Measurements from ENCODE around the gene OR8D1. TPM values are rescaled to one million over a fixed set of nuclear protein-coding genes. Genes with fewer than 3 reads are reported as not detected.
"Not testable (repeated sequence)": the region's sequence is repeated elsewhere in the genome, so short reads cannot be mapped to it uniquely, and the experiment has no call there.

OR8D1 gene
- total RNA-seq, 1 donor from 2014 or later = not detected

GRCh38 chr11:124294687-124295086, 19.1 kb downstream of the OR8D1 start:
- no peak for DNase-seq (ENCODE audit: extremely low read depth, low read depth, low spot score)

DNA sequence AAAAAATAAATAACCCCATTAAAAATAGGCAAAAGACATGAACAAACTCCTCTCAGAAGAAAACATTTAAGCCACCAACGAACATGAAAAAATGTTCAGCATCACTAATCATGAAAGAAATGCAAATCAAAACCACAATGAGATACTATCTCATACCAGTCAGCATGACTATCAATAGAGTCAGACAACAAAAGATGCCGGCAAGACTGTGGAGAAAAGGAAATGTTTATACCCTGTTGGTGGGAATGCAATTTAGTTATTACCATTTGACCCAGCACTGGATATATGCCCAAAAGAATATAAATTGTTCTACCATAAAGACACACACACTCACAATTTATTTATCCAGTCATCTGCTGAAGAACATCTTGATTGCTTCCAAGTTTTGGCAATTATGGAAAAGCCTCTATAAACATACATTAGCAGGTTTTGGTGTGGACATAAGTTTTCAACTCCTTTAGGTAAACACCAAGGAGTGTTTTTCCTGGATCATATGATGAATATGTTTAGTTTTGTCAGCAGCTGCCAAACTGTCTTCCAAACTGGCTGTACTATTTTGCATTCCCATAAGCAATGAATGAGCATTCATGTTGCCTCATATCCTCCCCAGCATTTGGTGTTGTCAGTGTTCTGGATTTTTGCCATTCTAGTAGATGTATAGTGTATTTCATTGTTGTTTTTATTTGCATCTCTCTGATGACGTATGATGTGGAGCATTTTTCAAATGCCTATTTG, 28.0 kb downstream of the OR8D1 start:
- peak; percentile 61 for DNase-seq (ENCODE audit: extremely low read depth, low read depth, low spot score)

GRCh38 chr11:124278261-124278660, 35.5 kb downstream of the OR8D1 start:
- DNase-seq (ENCODE audit: extremely low read depth, low read depth, low spot score) = no peak

DNA sequence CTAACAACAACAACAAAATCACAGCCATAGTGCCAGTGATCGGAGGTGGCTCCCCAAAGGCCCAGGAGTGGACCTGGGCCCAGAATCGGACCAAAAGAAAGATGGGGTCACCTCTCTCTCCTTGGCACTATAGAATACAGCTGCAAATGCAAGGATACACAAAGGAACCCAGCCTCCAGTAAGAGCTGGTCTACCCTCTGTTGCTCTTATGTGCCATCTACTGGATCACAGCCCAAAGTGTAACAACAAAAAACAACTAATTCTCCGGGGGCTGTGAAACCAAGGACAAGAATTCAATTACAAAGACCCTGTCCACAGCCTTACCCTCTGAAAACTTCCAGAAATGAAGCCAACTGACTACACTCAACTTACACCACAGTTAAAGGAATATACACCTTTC, 35.9 kb downstream of the OR8D1 start:
- no peak for DNase-seq (ENCODE audit: extremely low read depth, low read depth, low spot score)

DNA sequence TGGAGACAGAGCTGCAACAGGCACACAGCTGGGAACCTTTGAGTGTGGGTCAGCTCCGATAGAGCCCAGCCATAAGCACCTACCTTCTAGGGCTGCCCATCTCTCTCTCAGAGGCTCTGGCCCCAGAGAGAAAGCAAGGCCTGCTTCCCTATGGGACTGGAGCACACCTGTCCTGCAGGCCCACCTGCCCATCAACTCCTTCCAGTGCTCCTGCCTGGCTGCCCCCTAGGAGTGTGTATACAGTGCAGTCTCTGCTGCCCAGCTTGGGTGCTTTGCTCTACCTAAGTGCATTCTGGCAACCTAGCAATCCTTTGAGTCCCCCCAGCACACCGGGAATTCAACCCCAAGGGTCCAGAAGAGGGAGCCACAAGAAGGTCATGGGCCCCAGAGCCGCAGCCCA, 36.5 kb downstream of the OR8D1 start:
- DNase-seq (ENCODE audit: extremely low read depth, low read depth, low spot score) = no peak

GRCh38 chr11:124276081-124276480, 37.7 kb downstream of the OR8D1 start:
- peak; percentile 50 for DNase-seq (ENCODE audit: extremely low read depth, low read depth, low spot score)

GRCh38 chr11:124274000-124274399, 39.7 kb downstream of the OR8D1 start:
- DNase-seq (ENCODE audit: extremely low read depth, low read depth, low spot score) = no peak

DNA sequence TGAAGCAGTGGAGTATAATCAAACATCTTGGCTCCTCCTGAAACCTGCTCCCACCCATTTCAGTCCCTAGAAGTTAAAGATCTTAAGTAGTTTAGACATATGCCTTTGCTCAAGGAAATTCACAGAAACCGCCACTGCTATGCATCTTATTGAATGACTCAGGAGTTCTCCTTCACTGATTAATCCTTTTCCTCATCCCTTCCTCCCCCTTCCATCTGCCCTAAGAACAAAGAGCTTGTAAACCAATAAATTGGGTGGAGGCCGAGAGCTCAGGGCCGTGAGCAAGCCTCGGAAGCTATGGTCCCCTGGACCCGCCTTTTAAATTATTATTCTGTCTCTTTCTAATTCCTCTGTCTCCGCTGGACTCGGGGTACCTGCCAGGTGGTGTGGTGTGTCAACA, 42.9 kb downstream of the OR8D1 start:
- DNase-seq (ENCODE audit: extremely low read depth, low read depth, low spot score) = not testable (repeated sequence)

GRCh38 chr11:124265041-124265440, 48.7 kb downstream of the OR8D1 start:
- not testable (repeated sequence) for DNase-seq (ENCODE audit: extremely low read depth, low read depth, low spot score)

DNA sequence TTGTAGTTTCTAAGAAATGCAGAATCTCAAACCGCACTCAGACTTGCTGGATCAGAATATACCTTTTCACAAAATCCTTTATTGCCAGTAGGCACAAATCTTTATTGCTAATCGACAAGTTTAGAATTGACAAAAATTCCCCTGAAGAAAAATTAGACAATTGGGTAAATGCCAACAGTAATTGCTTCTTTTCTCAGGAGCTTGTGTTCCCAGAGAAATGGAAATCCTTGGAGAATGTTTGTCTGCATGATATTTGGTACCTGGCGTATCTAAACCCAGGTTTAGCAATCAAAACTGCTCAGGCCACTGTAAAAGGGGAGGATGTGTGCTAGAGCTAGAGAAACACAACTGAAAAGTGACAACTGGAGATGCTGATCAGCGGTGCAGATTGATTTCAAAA, 57.7 kb downstream of the OR8D1 start, which contains the start of gene OR8G5:
OR8G5 (plus strand) TSS at position 301 of the 400 bp plus-strand sequence. CDS start 8,556 bp downstream, outside the sequence.
- no peak for DNase-seq (ENCODE audit: extremely low read depth, low read depth, low spot score)

Other genes starting within 250 kb of the OR8D1 start
- gene VWA5A, start 198.5 kb downstream of the OR8D1 start, total RNA-seq = 9.1 and 12.9 TPM in 2 replicates
- not detected in 2 replicates for gene OR10D3, start 130.6 kb downstream of the OR8D1 start, total RNA-seq
- not detected in 2 replicates for gene OR8G1, start 72.9 kb downstream of the OR8D1 start, total RNA-seq
- gene OR8G5, start 57.6 kb downstream of the OR8D1 start, total RNA-seq = not detected in 2 replicates
- not detected in 2 replicates for gene OR8D2, start 6.2 kb upstream of the OR8D1 start, total RNA-seq
- not detected in 2 replicates for gene OR8B2, start 70.5 kb upstream of the OR8D1 start, total RNA-seq
- not detected in 2 replicates for gene OR8B3, start 85.1 kb upstream of the OR8D1 start, total RNA-seq
- gene OR8B4, start 110.9 kb upstream of the OR8D1 start, total RNA-seq = not detected in 2 replicates
- not detected in 2 replicates for gene OR8B8, start 131.7 kb upstream of the OR8D1 start, total RNA-seq
- not detected in 2 replicates for gene OR8B12, start 229.7 kb upstream of the OR8D1 start, total RNA-seq